ENCODE measurements around the gene OPRM1. TPM values are rescaled to one million over a fixed set of nuclear protein-coding genes. Genes with fewer than 3 reads are reported as not detected.

OPRM1 gene
- total and polyA plus RNA-seq, 2 of the 8 experiments (the other 6 are each of a cell fraction or from before 2014, with no cell fraction given), result not detected

- no peak for TF ChIP-seq CBX8 (IDR thresholded peaks at IDR 0.05; ENCODE audit: borderline replicate concordance, low read depth, low read length)
- TF ChIP-seq CBX5 (IDR thresholded peaks at IDR 0.05; ENCODE audit: low read depth, low read length), result no peak
These were observed 205.0 kb downstream of the OPRM1 start (continued) for GRCh38 chr6:154243793-154244750.

Measured in H1 (cell line).